ENCODE data around the gene KRT32.
"Not testable (repeated sequence)": the region's sequence is repeated elsewhere in the genome, so short reads cannot be mapped to it uniquely, and the experiment has no call there.

- TF ChIP-seq, protein P1, sequence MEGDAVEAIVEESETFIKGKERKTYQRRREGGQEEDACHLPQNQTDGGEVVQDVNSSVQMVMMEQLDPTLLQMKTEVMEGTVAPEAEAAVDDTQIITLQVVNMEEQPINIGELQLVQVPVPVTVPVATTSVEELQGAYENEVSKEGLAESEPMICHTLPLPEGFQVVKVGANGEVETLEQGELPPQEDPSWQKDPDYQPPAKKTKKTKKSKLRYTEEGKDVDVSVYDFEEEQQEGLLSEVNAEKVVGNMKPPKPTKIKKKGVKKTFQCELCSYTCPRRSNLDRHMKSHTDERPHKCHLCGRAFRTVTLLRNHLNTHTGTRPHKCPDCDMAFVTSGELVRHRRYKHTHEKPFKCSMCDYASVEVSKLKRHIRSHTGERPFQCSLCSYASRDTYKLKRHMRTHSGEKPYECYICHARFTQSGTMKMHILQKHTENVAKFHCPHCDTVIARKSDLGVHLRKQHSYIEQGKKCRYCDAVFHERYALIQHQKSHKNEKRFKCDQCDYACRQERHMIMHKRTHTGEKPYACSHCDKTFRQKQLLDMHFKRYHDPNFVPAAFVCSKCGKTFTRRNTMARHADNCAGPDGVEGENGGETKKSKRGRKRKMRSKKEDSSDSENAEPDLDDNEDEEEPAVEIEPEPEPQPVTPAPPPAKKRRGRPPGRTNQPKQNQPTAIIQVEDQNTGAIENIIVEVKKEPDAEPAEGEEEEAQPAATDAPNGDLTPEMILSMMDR (IDR thresholded peaks at IDR 0.05 in 8 of 11, conservative IDR thresholded peaks at IDR 0.05 in 3 of 11): not testable (repeated sequence)
- TF ChIP-seq POLR2A (IDR thresholded peaks at IDR 0.05): not testable (repeated sequence)
Measured at GRCh38 chr17:41430376-41430775, 36.8 kb downstream of the KRT32 start.
